Suppressor macrophage (primary cell): ENCODE results near the gene PHACTR4.
A peak's percentile ranks its signal among the peaks of the same experiment; 100 is the strongest.
"Not testable (repeated sequence)": the region's sequence is repeated elsewhere in the genome, so short reads cannot be mapped to it uniquely, and the experiment has no call there.

ENCODE experiments used
- DNase-seq, 4 experiments: peaks; one replicate each; pipeline ENCODE4 v3.0.0-alpha.2; 2020 to 2022

PHACTR4 gene

DNA sequence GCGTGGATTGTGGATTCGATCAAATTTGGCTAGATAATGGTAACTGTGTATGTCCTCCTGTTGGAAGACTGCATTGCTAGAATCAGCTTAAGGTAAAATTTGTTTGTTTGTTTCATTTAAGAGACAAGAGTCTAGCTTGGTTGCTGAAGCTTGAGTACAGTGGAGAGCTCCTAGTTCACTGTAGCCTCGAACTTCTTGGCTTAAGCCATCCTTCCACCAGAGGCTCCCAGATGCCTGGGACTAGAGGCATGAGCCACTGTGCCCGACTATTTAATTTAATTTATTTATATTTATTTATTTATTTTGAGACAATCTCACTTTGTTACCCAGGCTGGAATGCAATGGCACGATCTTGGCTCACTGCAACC is 1.5 kb downstream of the PHACTR4 start:
- DNase-seq: no peak

DNA sequence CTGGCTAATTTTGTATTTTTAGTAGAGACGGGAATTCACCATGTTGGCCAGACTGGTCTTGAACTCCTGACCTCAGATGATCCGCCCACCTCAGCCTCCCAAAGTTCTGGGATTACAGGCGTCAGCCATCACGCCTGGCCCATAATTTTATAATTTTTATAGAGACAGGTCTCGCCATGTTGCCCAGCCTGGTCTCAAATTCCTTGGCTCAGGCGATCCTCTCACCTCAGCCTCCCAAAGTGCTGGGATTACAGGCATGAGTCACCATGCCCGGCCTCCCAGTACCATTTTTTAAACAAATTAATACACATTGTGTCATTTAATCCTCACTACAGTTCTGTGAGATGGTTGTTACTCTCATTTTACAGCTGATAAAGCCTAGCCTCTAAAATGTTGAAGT is 3.9 kb downstream of the PHACTR4 start:
- not testable (repeated sequence) for DNase-seq

DNA sequence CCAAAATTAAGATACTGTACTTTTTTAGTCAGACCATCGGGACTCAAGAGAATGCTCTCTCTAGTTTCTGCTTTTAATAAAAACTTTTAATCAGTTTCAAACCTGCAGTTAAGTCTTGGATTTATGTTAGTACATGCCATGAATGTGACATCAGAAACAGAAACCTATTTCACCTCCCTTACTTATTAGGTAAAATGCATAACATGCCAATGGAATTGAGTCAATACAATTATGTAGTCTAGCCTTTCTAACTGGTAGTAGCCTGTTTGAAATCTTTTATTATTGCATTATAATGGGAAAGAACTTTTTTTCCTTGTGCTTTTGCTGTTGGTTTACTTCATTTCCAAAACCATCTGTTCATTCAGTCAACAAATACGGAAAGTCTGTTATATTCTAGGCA is 4.8 kb downstream of the PHACTR4 start:
- DNase-seq: no peak

DNA sequence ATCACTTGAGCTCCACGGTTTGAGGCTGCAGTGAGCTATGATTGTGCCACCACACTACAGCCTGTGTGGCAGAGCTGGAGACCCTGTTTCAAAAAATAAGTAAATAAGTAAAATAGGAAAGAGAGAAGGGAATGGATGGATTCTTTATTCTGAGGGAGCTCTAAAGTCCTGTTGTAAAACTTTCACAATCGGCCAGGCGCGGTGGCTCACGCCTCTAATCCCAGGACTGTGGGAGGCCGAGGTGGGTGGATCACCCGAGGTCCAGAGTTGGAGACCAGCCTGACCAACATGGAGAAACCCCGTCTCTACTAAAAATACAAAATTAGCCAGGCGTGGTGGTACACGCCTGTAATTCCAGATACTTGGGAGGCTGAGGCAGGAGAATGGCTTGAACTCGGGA is 6.1 kb downstream of the PHACTR4 start:
- not testable (repeated sequence) for DNase-seq

DNA sequence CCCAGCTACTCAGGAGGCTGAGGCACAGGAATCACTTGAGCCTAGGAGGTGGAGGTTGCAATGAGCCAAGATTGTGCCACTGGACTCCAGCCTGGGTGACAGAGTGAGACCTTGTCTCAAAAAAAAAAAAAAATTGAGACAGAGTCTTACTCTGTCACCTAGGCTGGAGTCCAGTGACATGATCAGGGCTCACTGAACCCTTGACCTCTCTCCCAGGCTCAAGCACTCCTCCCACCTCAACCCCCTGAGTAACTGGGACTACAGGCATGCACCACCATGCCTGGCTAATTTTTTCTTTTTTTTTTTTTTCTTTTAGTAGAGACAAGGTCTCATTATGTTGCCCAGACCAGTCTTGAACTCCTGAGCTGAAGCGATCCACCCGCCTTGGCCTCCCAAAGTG is 6.7 kb downstream of the PHACTR4 start:
- not testable (repeated sequence) for DNase-seq

DNA sequence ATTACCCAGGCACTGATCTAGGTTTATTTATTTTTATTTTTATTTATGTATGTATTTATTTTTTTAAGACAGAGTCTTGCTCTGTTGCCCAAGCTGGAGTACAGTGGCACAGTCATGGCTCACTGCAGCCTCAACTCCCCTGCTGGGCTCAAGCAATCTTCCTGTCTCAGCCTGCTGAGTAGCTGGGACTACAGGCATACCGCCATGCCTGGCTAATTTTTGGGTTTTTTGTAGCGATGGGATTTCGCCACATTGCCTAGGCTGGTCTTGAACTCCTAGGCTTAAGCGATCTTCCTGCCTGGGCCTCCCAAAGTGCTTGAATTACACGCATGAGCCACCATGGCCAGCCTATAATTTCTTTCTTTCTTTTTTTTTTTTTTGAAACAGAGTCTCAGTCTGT is 9.4 kb downstream of the PHACTR4 start:
- DNase-seq: no peak

DNA sequence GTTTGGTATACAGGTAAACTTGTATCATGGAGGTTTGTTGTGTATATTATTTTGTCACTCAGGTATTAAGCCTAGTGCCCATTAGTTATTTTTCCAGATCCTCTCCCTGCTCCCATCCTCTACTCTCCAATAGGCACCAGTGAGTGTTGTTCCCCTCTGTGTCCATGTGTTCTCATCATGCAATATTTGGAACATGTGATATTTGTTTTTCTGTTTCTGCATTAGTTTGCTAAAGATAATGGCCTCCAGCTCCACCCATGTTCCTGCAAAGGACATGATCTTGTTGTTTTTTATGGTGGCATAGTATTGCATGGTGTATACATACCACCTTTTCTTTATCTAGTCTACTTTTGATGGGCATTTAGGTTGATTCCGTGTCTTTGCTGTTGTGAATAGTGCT is 10.9 kb downstream of the PHACTR4 start:
- no peak for DNase-seq

DNA sequence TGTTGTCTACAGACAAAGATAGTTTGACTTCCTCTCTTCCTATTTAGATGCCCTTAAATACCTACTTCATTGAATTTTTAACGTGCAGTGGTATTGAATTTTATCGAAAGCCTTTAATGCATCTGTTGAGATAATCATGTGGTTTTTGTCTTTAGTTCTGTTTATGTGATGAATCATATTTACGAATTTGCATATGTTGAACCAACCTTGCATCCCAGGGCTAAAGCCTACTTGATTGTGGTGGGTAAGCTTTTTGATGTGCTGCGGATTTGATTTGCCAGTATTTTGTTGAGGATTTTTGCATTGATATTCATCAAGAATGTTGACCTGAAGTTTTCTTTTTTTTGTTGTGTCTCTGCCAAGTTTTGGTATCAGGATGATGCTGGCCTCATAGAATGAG is 14.2 kb downstream of the PHACTR4 start:
- not testable (repeated sequence) for DNase-seq

DNA sequence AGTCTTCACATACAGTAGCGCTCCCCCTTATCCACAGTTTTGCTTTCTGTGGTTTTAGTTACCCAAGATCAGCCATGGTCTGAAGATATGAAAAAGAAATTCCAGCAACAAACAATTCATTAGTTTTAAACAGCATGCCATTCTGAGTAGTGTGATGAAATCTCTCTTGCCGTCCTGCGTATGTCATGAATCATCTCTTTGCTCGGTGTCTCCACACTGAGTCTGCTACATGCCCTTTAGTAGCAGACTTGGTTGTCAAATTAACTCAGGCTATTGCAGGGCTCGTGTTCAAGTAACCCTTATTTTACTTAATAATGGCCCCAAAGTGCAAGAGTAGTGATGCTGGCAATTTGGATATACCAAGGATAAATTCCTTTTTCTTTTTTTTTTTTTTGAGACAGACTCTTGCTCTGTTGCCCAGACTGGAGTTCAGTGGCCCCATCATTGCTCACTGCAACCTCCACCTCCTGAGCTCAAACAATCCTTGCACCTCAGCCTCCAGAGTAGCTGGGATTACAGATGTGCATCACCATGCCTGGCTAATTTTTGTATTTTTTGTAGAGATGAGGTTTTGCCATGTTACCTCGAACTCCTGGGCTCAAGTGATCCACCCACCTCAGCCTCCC is 22.6 kb downstream of the PHACTR4 start:
- DNase-seq: peak; percentile 41 to 70 (median 50)

DNA sequence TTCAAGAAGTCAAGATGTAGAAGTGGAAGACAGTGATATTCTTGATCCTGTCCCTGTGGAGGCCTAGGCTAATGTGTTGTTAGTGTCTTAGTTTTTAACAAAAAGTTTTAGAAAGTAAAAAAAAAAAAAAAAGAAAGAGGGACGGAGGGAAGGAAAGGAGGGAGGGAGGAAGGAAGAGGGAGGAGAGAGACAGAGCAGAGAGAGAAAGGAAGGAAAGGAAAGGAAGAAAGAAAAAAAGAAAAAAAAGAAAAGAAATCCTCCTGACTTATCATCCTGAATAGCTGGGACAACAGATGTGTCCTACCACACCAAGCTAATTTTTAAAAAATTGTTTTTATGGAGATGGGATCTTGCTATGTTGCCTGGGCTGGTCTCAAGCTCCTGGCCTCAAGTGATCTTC is 24.6 kb downstream of the PHACTR4 start:
- DNase-seq: no peak

DNA sequence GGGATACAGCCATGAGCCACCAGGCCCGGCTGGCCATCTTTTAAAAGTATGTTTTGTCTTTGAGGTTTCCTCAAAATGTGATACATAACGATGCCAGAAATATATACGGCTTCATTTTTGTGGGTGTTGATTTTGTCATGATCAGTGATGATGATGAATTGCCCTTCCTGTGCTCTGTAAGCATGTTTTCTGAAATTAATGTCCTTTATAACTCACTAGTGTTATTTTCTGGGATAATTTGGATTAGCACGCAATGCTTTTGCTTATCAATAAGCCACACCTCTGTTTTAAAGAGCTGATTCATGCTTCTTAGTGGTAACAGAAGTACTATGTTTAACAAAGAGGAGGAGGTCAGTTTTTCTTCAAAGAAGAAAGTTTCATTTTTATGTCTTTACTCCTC is 25.6 kb downstream of the PHACTR4 start:
- peak in 1 of 4 experiments; percentile 10 for DNase-seq

DNA sequence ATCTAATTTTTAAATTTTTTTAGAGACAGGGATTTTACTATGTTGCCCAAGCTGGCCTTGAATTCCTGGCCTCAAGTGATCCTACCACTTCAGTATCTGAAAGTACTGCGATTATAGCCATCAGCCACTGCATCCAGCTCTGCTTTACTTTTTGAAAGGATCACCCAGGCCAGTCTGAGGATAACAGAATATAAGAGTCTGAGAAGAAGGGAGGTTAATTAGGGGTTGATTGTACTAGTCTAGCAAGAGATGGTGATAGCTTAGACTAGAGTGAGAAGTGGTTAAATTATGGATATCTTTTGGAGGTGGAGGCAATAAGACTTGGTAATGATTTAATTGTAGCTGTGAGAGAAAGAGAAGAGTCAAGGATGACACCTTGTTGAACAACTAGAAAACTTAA is 32.2 kb downstream of the PHACTR4 start:
- no peak for DNase-seq

DNA sequence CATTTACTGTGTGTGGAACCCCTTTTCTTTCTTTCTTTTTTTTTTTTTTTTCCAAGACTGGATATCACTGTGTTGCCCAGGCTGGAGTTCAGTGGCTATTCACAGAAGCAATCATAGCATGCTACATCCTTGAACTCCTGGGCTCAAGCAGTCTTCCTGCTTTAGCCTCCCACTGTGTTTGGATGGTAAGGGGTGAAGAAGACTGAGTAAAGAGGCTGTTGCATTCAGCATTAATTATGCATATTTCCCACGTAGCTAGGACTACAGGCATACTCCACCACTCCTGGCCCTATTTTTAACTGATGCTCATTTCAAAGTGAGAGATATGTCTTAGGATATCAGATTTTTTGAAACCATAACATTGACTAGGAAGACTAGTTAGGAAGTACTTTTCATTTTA is 39.5 kb downstream of the PHACTR4 start:
- no peak for DNase-seq

DNA sequence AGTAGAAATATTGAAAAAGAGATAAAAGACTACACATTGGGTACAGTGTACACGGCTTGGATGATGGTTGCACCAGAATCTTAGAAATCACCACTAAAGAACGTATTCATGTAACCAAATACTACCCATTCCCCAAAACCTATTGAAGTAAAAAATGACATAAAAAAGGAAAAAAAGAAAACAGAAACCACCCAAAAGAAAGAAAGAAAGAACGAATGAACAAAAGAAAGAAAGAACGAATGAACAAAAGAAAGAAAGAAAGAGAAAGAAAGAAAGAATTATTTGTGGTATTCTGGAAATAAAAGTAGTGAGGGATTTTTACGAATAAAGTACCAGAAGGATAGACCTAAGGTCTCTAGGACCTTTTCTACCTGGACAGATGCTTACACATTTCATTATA is 42.1 kb downstream of the PHACTR4 start:
- no peak for DNase-seq

DNA sequence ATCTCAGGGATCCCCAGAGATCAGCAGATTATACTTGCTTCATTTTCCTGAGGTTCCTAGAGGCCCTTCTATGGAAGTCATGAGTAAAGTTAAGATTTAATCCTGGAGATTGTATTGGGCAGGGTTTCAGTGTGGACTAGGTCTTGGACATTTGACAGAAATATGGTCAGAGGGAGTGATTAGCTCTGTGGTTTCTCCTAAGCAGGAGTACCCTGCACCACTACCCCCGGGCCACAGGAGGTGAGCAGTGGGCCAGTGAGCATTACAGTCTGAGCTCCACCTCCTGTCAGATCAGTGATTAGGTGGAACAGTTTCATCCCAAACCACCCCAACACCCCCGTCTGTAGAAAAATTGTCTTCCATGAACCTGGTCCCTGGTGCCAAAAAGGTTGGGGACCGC is 43.2 kb downstream of the PHACTR4 start:
- DNase-seq: no peak

DNA sequence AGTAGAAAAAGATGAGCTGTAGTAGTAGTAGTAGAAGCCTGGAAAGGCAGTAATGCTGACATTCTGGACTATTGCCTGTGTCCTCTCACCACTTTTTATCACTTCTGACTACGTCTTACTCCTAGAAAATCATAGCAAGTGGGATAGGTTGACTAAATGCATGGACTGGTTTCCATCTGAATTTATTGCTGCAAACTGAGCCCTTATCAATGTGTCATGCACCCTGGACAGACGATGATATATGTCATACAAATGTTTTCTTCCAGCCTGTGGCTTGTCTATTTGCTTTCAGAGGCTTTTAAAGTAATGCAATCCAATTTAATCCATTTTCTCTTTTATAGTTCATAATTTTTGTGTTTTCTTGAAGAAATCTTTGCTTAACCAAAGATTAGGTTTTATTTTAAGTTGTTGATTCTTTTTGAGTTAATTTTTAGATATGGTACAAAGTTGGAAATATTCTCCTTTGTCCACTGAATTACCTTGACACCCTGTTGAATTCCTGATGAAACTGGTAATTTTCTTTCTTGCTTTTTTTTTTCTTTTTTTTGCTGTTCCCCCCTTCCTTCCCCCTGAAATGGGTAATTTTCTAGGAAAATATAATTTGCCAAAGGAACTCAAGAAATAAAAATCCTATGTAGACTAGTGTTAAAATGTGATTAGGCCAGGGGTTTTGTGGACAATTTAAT is 47.1 kb downstream of the PHACTR4 start:
- no peak for DNase-seq

DNA sequence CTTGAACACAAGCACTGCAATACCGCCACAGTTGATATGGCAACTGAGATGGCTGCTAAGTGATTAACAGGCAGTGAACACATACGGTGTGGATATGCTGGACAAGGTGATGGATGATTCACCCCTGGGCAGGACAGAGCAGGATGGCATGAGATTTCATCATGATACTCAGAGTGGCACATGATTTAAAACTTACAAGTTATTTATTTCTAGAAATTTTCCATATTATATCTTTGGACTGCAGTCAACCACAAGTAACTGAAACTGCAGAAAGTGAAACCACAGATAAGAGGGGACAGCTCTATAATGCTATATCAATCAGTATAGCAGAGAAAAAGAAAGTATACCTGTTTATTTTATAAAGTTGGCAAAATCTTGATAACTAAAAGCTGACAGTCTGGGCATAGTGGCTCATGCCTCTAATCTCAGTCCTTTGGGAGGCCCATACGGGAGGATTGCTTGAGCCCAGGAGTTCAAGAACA is 47.9 kb downstream of the PHACTR4 start:
- DNase-seq: peak in 3 of 4 experiments; percentile 54 to 78 (median 66)

DNA sequence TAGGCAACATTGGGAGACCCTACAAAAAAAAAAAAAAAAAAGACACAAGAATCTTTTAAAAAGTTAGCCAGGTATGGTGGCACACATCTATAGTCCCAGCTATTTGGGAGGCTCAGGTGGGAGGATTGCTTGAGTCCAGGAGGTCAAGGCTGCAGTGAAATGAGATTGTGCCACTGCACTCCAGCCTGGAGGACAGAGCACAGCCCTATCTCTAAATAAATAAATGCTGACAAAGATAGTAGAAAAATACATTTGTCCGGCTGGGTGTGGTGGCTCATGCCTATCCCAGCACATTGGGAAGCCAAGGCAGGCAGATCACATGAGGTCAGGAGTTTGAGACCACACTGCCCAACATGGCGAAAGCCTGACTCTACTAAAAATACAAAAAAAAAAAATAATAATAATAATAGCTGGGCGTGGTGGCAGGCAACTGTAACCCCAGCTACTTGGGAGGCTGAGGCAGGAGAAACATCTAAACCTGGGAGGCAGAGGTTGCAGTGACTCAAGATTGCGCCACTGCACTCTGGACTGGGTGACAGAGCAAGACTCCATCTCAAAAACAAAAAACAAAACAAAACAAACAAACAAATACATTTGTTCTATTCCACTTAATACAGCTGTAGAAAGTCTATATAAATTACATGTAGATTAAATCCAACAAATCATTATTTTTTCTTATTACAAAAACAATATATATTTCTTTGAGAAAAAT is 48.5 kb downstream of the PHACTR4 start:
- DNase-seq: no peak

DNA sequence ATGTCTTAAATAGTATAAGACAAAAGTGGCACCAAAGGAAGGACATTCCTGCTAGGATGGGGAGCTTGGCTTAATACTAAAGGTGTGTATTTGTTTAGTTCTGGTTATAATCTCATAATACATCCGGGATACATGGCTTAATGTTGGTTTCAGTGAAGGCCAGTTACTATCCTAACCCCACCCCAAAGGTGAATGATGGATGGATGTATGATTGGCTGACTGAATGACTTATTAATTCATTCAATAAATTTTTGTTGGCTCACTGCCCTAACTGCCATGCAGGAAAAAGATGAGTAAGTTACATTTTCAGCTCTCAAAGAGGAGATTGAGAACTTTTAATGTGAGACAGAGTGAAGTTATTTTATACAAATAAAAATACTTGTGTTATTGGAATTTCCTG is 52.2 kb downstream of the PHACTR4 start:
- no peak for DNase-seq

DNA sequence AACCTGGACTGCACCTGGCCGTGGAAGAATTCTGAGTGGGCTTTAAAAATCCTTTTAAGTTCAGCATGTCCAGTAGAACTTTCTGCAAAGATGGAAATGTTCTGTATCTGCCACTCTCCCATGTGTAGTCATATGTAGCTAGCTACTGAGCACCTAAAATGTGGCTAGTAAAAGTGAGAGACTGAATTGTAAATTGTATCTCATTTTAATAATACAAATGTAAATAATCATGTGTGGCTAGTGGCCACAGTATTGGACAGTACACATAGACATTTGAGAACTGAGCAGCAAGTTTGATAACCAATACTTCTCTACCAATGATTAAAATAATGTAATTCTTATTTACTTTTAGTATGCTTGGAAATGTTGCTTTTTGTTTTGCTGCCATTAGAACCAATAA is 57.3 kb downstream of the PHACTR4 start:
- DNase-seq: no peak

DNA sequence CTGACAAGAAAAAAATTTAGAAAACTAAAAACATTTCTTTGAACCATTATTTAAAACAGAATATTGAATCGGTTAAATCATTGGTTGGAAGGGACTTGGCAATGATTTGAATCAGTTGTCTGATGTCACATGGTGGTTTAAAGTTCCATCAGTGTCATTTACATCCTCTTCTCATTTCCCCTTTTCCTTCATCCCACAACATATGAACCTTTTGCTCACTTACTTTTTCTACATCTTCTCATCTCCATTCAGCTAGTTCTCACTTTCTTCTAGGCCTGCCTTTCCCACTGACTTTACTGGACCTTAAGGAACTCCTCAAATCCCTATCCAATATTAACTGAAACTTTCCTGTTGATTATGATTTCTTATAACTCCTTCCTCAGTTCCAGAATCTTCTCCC is 58.5 kb downstream of the PHACTR4 start:
- DNase-seq: peak; percentile 17 to 74 (median 44)

DNA sequence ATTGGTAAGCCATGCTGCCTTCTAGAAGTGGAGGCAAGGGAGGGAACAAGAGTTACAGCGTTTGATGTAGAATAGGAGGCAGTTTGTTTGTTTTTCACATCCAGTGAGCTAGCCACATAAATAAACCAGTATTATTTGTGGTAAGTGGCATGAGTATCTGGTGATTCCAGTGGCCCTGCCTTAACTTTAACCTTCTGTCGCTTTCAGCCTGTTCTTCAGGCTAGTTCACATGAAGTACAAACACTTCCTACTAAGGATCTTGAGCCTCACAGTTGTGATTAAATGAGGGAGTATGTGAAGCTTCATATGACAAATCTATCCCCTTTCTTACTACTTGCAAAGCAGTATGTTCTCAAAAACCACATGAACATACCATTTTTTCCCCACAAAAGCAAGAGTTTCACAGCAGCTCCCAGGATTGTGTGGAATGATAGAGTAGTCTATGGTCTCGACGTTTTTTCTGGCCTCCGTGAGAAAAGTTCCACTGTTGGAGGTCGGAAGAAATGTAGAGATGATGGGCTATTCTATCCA is 59.5 kb downstream of the PHACTR4 start:
- no peak for DNase-seq

DNA sequence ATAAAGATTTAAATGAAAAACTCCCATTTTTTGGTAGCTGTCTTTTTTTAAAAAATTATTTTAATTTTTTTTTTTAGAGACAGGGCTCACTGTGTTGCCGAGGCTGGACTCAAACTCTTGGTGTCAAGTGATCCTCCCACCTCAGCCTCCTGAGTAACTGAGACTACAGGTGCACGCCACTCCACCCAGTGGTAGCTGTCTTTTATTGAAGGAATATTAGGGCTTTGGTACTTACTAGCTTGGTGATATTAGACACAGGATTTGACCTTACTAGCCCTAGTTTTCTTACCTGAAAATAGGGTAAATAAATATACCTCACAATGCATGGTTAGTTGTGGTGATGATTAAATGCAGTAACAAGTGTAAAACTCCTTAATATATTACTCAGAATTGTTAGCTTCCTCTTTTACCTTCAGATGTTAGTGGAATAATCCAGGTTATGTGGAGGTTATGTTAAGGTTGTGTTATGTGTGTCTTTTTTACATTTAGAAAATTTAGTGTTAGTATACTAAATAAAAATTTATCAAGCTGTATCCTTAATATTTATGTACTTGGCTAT is 66.8 kb downstream of the PHACTR4 start:
- no peak for DNase-seq
